Spleen (tissue), 11 donors: ENCODE data around the gene ITPR1. TPM values are rescaled to one million over a fixed set of nuclear protein-coding genes. Genes with fewer than 3 reads are reported as not detected.

Experiments
- DNase-seq: peaks from one replicate; pipeline ENCODE4 v3.0.0-alpha.2; 2020
- H3K27ac ChIP-seq, 8 donors: fragments of 200-600 bp; sonication (generic) in 7 of 8; 1 replicate in 4 of 8; 2 replicates in 4 of 8; pipeline versions ENCODE4 v1.5.0 to v1.8.0; 2016 to 2021; ENCODE audit warnings: inconsistent platforms in 4 of 8, mild to moderate bottlenecking in 4 of 8, moderate library complexity in 1 of 8
- H3K27me3 ChIP-seq, 7 donors: fragments of 200-600 bp; sonication (generic) in 6 of 7; replicated peaks in 1 of 7; 1 replicate in 4 of 7; 2 replicates in 3 of 7; pipeline versions ENCODE4 v1.5.0 to v1.8.0; 2016 to 2021; ENCODE audit warnings: inconsistent platforms in 3 of 7, mild to moderate bottlenecking in 1 of 7
- H3K36me3 ChIP-seq, 6 donors: fragments of 200-600 bp; sonication (generic) in 5 of 6; 1 replicate in 4 of 6; 2 replicates in 2 of 6; pipeline versions ENCODE4 v1.5.0 to v1.8.0; 2016 to 2021; ENCODE audit warnings: inconsistent platforms in 2 of 6
- H3K4me1 ChIP-seq, 6 donors: fragments of 200-600 bp; sonication (generic) in 5 of 6; 1 replicate in 3 of 6; 2 replicates in 3 of 6; pipeline versions ENCODE4 v1.5.0 to v1.8.0; 2016 to 2021; ENCODE audit warnings: inconsistent platforms in 3 of 6
- H3K4me3 ChIP-seq, 8 donors: fragments of 200-600 bp; sonication (generic) in 7 of 8; 1 replicate in 4 of 8; 2 replicates in 4 of 8; pipeline versions ENCODE4 v1.5.0 to v1.8.0; 2016 to 2021; ENCODE audit warnings: inconsistent platforms in 4 of 8, mild to moderate bottlenecking in 4 of 8, moderate library complexity in 2 of 8
- H3K9me3 ChIP-seq, 8 donors: fragments of 200-600 bp; sonication (generic) in 7 of 8; 1 replicate in 4 of 8; 2 replicates in 4 of 8; pipeline versions ENCODE4 v1.5.0 to v1.8.0; 2016 to 2021; ENCODE audit warnings: inconsistent platforms in 4 of 8
- CTCF ChIP-seq, 11 experiments: fragments of 200-600 bp in 7 of 11; fragments of 450-650 bp in 4 of 11; sonication (generic) in 4 of 11; IDR thresholded peaks in 8 of 11; conservative IDR thresholded peaks in 3 of 11; 1 replicate in 7 of 11; 2 replicates in 4 of 11; pipeline versions ENCODE4 v1.4.0 to v1.8.0; 2016 to 2021; ENCODE audit warnings: antibody characterized with exemption in 11 of 11, inconsistent platforms in 4 of 11, mild to moderate bottlenecking in 1 of 11
- POLR2A ChIP-seq, 3 donors: fragments of 450-650 bp; IDR thresholded peaks; one replicate each; pipeline ENCODE4 v1.5.1; 2017; ENCODE audit warnings: antibody characterized with exemption in 3 of 3, mild to moderate bottlenecking in 1 of 3
- POLR2AphosphoS5 ChIP-seq, 3 donors: sonication (generic); formaldehyde crosslinking; IDR thresholded peaks; one replicate each; pipeline ENCODE4 v1.5.1; 2017; ENCODE audit warnings: antibody characterized with exemption in 3 of 3
- WGBS, 5 donors: extraction: QIAGEN DNeasy Blood & Tissue Kit in 3 of 5; methylation state at CpG; one replicate each; pipeline versions ENCODE4 v1.1.5 to v1.1.7; 2013 to 2018; 5-methylcytosine and 5-hydroxymethylcytosine counted together
- intact Hi-C: fragments of 100-400 bp; cut with DNase I; formaldehyde crosslinking; loops from one replicate; pipeline ENCODE4 v1.15.0; 2023; ENCODE audit warnings: low total_unique reads
- polyA plus RNA-seq, 3 donors: library from polyadenylated mRNA; stranded (reverse); fragments of 200-250 nt; gene quantifications; one replicate each; pipeline ENCODE4 v1.2.1, GENCODE V29; 2013
- total RNA-seq, 7 donors: library from RNA; depleted of rRNA in 3 of 7; stranded (reverse); fragments of >200 nt in 3 of 7; fragmentation: NEBNext Ultra II Directional in 4 of 7; extraction: Animal tissue kit (Norgen Biotek cat#: 25700) in 4 of 7; gene quantifications; one replicate each; pipeline versions ENCODE4 v1.1.0 to v1.2.1, GENCODE V29; 2016 to 2021
- donor health status: healthy with polysubstance abuse.
- donor health status: DM: no; HTN: no; CAD: no; lungs with moderate emphysema.
- donor health status: DM: no; HTN: no; CAD: no.
- donor health status: Bipolar disorder and iron deficiency.
- donor health status: healthy.
- donor health status: DM: no; HTN: no; CAD: no.
- donor health status: DM: yes; HTN: yes; CAD: no.

Gene ITPR1
- total and polyA plus RNA-seq, 10 donors = 17.5 to 194 (median 129) TPM

- Histone ChIP-seq H3K9me3 (no peaks in the 10 kb centered on the region), H3K4me3 (no peak overlapping the region), H3K4me1 (peaks cover 14 to 72% (median 41%) of the 10 kb centered on the region in 6 donors), H3K27me3 (no peaks in the 10 kb centered on the region), H3K36me3 (peaks cover 0 to 72% (median 6%) of the 10 kb centered on the region in 6 donors), H3K27ac (peak overlapping the region in 7 of 8 donors; percentile 36 to 76 (median 64))
- WGBS, 5 donors = 48 to 75% (median 58%) methylated on average over 7 of the region's 7 CpGs
- DNase-seq = no peak
- no peak for TF ChIP-seq CTCF (IDR thresholded peaks at IDR 0.05 in 8 of 11, conservative IDR thresholded peaks at IDR 0.05 in 3 of 11)
- TF ChIP-seq POLR2A (IDR thresholded peaks at IDR 0.05) = no peak
- TF ChIP-seq POLR2AphosphoS5 (IDR thresholded peaks at IDR 0.05) = no peak
- intact Hi-C loops = no loop called here
Observed at GRCh38 chr3:4751029-4751501, 257.9 kb downstream of the ITPR1 start.

- peaks cover 0 to 72% (median 3%) of the 10 kb centered on the region in 6 donors for H3K36me3 ChIP-seq
- H3K4me1 ChIP-seq = peaks cover 14 to 72% (median 41%) of the 10 kb centered on the region in 6 donors
- H3K4me3 ChIP-seq = peak overlapping the region in 1 of 8 donors; percentile 17
- peak overlapping the region in 7 of 8 donors; percentile 36 to 76 (median 64) for H3K27ac ChIP-seq
- TF ChIP-seq POLR2AphosphoS5 (IDR thresholded peaks at IDR 0.05) (no peak), POLR2A (IDR thresholded peaks at IDR 0.05) (no peak), CTCF (IDR thresholded peaks at IDR 0.05 in 8 of 11, conservative IDR thresholded peaks at IDR 0.05 in 3 of 11) (no peak)
- H3K27me3 ChIP-seq = no peaks in the 10 kb centered on the region
- no peak for DNase-seq
- no peaks in the 10 kb centered on the region for H3K9me3 ChIP-seq
- intact Hi-C loops = no loop called here
- 22 to 39% (median 28%) methylated on average over 5 of the region's 5 CpGs for WGBS, 5 donors
Observed at GRCh38 chr3:4751502-4752101, 258.5 kb downstream of the ITPR1 start.

GRCh38 chr3:4752201-4753072 is 259.3 kb downstream of the ITPR1 start:
- Histone ChIP-seq H3K36me3 (peaks cover 0 to 72% (median 3%) of the 10 kb centered on the region in 6 donors), H3K4me1 (peaks cover 14 to 72% (median 41%) of the 10 kb centered on the region in 6 donors), H3K27me3 (no peaks in the 10 kb centered on the region), H3K27ac (peak overlapping the region in 6 of 8 donors; percentile 37 to 76 (median 61)), H3K9me3 (no peaks in the 10 kb centered on the region), H3K4me3 (no peak overlapping the region)
- DNase-seq = no peak
- intact Hi-C loops = no loop called here
- TF ChIP-seq POLR2AphosphoS5 (IDR thresholded peaks at IDR 0.05) (no peak), CTCF (IDR thresholded peaks at IDR 0.05 in 8 of 11, conservative IDR thresholded peaks at IDR 0.05 in 3 of 11) (no peak), POLR2A (IDR thresholded peaks at IDR 0.05) (no peak)
- WGBS, 5 donors = 58 to 90% (median 71%) methylated on average over 14 to 17 of the region's 17 CpGs
